Measurements from ENCODE around the gene MYL7.
A peak's percentile ranks its signal among the peaks of the same experiment; 100 is the strongest.

MYL7 gene

DNA sequence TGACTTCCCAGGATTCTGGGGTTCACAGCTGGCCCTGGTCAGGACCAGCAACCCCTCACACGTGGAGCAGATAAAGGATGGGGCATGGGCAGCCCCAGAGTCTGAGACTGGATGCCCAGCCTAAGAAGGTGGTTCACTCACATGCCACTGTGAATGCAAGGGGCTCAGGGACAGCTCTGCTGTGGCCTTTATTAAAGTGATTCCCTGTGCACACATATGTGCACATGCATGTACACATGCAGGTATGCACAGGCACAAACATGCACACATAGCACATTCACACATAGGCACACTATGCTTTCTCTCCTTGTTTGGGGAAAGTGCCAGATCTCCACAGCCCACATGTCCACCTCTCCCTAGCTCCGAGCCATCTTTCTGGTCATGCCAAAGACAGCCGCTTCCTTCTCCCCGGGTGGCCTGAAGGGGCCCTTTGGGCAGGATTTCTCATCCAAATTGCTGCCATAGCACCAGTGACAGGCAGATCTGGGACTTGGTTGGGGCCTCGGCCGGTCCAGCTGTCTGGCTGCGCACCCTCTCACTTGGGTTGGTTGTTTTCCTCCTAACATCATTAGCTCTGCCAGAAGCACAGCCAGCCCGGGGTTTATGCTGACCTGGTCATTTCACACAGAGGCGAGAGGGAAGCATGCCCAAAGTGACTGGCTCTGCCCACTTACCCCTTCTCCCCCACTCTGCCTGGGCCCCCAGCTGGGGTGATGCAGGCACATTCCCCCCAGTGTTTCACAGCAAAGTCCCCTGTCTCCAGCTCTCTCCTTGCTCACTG, 46.7 kb upstream of the MYL7 start:
- H3K27ac ChIP-seq, result no peak overlapping the region
- H3K27me3 ChIP-seq (ENCODE audit: insufficient read depth, low read depth, severe bottlenecking), result no peaks in the 10 kb centered on the region
- H3K4me3 ChIP-seq (ENCODE audit: low read depth, low read length), result no peak overlapping the region
- no peaks in the 10 kb centered on the region for H3K36me3 ChIP-seq
- peaks cover under 1% of the 10 kb centered on the region for H3K9me3 ChIP-seq (ENCODE audit: severe bottlenecking)
- no peak for DNase-seq
- TF ChIP-seq, protein P1, sequence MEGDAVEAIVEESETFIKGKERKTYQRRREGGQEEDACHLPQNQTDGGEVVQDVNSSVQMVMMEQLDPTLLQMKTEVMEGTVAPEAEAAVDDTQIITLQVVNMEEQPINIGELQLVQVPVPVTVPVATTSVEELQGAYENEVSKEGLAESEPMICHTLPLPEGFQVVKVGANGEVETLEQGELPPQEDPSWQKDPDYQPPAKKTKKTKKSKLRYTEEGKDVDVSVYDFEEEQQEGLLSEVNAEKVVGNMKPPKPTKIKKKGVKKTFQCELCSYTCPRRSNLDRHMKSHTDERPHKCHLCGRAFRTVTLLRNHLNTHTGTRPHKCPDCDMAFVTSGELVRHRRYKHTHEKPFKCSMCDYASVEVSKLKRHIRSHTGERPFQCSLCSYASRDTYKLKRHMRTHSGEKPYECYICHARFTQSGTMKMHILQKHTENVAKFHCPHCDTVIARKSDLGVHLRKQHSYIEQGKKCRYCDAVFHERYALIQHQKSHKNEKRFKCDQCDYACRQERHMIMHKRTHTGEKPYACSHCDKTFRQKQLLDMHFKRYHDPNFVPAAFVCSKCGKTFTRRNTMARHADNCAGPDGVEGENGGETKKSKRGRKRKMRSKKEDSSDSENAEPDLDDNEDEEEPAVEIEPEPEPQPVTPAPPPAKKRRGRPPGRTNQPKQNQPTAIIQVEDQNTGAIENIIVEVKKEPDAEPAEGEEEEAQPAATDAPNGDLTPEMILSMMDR (IDR thresholded peaks at IDR 0.05; ENCODE audit: low read depth, low read length), result no peak

DNA sequence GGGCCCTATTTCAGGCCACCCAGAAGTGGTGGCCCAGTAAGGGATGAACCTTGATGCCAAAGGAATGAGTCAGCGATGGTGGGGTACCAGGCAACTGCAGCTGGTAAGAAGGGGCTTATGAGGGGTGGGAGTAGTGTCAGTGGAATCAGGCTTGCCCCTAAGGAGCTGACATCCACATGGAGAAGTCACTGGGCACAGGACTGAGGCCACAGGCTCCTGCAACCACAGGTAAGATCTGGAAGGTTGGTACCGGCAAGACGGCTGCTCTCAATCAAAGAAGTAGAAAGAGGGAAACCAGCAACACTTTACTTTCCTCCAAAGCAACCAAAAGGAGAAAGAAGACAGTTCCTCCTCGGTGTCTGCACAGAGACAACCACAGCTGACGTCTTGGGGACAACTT, 45.6 kb upstream of the MYL7 start:
- Histone ChIP-seq H3K27me3 (ENCODE audit: insufficient read depth, low read depth, severe bottlenecking) (no peaks in the 10 kb centered on the region), H3K4me3 (ENCODE audit: low read depth, low read length) (no peak overlapping the region), H3K27ac (no peak overlapping the region), H3K9me3 (ENCODE audit: severe bottlenecking) (peaks cover 2% of the 10 kb centered on the region), H3K36me3 (no peaks in the 10 kb centered on the region)
- TF ChIP-seq, protein P1 (IDR thresholded peaks at IDR 0.05; ENCODE audit: low read depth, low read length), result no peak
- no peak for DNase-seq

DNA sequence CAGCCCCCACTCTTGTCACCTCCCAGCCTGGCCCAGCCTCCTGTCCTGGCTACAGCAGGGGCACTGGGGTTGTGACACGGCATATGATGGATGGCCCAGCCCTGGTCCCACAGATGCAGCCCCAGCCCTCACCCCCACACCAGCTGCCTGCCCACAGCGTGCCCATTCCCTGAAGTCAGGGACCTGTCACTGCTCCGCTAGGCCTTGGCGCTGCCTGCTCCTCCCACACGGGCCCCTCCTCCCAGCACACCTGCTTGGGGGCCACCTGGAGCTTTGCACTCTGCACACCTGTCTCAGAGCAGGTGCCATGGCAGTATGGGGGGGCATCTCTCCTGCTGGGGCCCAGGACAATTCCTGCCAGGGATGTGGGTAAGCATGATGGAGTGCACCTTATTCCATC, 44.6 kb upstream of the MYL7 start:
- Histone ChIP-seq H3K27ac (peak overlapping the region; percentile 43; the same call in 1 of the 2 replicates), H3K27me3 (ENCODE audit: insufficient read depth, low read depth, severe bottlenecking) (no peaks in the 10 kb centered on the region), H3K4me3 (ENCODE audit: low read depth, low read length) (no peak overlapping the region), H3K36me3 (no peaks in the 10 kb centered on the region), H3K9me3 (ENCODE audit: severe bottlenecking) (peaks cover 2% of the 10 kb centered on the region)
- TF ChIP-seq, protein P1 (IDR thresholded peaks at IDR 0.05; ENCODE audit: low read depth, low read length), result no peak
- no peak for DNase-seq

DNA sequence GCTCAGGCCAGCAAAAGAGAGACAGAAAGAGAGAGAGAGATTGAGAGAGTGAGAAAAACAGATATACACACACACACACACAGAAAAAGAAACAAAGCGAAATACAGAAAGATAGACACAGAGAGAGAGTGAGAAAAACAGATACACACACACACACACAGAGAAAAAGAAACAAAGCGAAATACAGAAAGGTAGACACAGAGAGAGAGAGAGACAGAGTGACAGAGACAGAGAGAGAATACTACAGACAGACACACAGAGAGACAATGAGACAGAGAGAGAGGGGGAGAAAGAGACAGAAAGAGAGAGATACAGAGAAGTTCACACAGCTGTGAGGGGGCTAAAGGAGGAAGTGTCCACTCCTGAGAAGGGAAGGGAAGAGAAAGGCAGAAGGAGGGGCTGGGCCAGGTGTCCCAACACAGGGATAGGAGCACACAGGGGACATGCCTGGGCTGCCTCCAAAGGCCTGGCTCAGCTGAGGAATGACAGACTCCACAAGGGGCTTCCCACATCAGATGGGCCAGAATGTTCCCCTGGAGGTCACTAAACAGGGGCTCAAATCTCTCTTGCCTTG, 43.8 kb upstream of the MYL7 start:
- Histone ChIP-seq H3K4me3 (ENCODE audit: low read depth, low read length) (no peak overlapping the region), H3K9me3 (ENCODE audit: severe bottlenecking) (peaks cover 2% of the 10 kb centered on the region), H3K27me3 (ENCODE audit: insufficient read depth, low read depth, severe bottlenecking) (no peaks in the 10 kb centered on the region), H3K36me3 (no peaks in the 10 kb centered on the region), H3K27ac (peak overlapping the region; percentile 43)
- TF ChIP-seq, protein P1 (IDR thresholded peaks at IDR 0.05; ENCODE audit: low read depth, low read length), result no peak
- DNase-seq, result peak; percentile 25

DNA sequence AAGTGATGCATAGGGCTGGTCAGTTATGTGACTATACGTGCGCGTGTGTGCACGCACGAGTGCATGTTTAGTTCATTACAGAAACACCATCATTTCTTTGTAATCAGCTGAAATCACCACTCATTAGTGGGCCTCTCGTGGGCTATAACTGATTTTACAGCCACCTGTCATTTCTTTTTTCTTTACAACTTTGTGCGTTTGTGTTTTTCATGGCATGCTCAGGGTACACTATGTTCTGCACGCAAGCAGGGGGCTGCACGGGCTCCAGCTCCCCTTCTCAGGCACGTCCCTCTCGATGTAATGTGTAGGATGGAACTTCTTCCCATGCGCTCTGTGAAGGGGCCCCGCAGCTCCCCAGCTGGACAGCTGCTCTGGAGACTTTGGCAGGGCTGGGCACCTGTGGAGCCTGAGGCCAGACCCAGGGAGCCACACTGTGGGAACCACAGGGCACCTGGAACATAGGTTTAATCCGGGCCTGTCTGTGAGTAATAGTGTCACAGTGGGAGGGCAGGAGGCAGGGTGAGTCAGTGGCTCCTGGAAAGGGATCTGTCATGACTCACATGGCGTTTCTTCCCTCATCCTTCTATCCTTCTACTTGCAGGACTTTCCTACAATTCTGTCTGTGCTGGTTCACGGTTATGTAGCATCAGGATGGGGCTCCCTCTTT, 43.2 kb upstream of the MYL7 start:
- Histone ChIP-seq H3K4me3 (ENCODE audit: low read depth, low read length) (no peak overlapping the region), H3K36me3 (no peaks in the 10 kb centered on the region), H3K27me3 (ENCODE audit: insufficient read depth, low read depth, severe bottlenecking) (no peaks in the 10 kb centered on the region), H3K27ac (peak overlapping the region; percentile 43), H3K9me3 (ENCODE audit: severe bottlenecking) (peaks cover 2% of the 10 kb centered on the region)
- TF ChIP-seq, protein P1 (IDR thresholded peaks at IDR 0.05; ENCODE audit: low read depth, low read length), result no peak
- peak; percentile 71 for DNase-seq
